Measurements from ENCODE around the gene SF3B3.
"Not testable (repeated sequence)": the region's sequence is repeated elsewhere in the genome, so short reads cannot be mapped to it uniquely, and the experiment has no call there.

The SF3B3 gene

DNA sequence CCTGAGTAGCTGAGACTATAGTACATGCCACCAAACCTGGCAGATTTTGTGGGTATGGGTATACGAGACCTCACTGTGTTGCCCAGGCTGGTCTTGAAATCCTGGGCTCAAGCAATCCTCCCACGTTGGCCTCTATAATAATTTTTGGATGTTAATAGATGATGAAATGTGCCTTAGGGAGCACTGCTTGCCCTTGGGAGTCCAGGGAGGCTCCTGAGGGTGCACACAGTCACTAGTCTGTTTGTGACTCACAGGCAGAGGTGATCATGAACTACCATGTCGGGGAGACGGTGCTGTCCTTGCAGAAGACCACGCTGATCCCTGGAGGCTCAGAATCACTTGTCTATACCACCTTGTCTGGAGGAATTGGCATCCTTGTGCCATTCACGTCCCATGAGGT lies 46.1 kb downstream of the SF3B3 start:
- no peak for DNase-seq

DNA sequence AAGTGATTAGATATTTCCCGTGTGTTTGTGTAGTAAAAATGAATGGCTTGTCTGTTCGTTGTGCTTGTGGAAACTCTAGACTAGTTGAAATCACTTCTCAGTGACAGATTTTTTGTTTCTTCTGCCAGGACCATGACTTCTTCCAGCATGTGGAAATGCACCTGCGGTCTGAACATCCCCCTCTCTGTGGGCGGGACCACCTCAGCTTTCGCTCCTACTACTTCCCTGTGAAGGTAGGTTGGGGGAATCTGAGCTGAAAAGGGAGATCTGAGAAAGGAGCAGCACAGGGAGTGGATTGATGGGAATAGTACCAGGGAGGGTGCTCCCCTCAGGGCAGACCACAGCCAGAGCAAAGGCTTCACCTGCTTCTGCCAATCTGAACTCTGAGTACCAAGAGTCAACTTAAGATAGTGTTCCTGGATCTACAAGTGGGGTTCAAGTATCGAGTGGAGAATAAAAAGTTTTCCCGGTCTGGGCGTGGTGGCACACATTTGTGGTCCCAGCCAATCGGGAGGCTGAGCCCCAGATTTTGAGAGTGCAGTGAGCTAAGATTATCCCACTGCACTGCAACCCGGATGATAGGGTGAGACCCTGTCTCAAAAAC lies 47.5 kb downstream of the SF3B3 start:
- no peak for DNase-seq

GRCh38 chr16:70571623-70572022 lies 48.0 kb downstream of the SF3B3 start:
- no peak for DNase-seq

DNA sequence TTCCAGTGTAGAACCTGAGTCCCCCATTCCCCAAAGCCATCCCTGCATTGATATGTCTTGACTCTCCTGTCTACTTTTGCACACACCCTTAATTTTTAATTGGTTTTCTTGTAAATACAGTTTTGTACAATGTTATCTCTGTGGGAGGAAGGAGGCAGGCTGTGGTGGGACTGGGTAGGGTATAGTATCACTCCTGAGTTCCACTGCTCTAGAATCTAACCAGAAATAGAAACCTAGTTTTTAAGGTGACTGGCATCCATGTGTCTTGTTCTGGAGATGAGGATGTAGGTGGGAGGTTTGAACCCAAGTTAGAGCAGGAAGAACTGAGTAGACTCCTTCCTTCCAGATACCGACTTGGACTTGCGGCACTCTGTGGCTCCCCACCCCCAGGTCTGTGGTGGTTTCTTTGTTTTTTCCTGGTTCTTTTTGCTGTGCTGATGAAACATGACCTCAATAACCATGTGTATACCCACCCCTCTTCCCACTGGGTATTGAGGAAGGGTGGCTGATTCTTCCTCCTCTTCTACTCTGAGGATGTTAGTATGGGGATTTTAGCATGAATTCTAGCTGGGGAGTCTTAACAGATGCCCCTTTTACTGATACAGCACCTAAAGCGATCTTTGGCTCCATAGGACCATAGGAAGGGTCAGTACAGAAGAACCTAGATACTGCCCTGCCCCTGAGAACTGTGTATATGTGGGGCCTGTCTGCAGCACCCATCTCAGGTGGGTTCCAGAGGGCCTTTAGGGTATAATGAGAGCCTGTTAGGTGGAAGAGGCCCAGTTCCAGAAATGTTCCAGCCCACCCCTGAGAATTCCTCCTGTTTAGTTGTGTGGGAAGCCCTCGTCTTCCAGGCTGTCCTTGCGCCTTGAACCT lies 48.7 kb downstream of the SF3B3 start:
- DNase-seq = no peak

- DNase-seq = no peak
Measured at GRCh38 chr16:70572926-70573270, 49.3 kb downstream of the SF3B3 start.

- no peak for DNase-seq
Measured at GRCh38 chr16:70573451-70574121, 50.0 kb downstream of the SF3B3 start.

GRCh38 chr16:70574595-70575271 lies 51.1 kb downstream of the SF3B3 start:
- DNase-seq = no peak

- no peak for DNase-seq
Measured at GRCh38 chr16:70575376-70575775, 51.8 kb downstream of the SF3B3 start.

- DNase-seq = no peak
Measured at GRCh38 chr16:70576431-70577255, 53.0 kb downstream of the SF3B3 start.

DNA sequence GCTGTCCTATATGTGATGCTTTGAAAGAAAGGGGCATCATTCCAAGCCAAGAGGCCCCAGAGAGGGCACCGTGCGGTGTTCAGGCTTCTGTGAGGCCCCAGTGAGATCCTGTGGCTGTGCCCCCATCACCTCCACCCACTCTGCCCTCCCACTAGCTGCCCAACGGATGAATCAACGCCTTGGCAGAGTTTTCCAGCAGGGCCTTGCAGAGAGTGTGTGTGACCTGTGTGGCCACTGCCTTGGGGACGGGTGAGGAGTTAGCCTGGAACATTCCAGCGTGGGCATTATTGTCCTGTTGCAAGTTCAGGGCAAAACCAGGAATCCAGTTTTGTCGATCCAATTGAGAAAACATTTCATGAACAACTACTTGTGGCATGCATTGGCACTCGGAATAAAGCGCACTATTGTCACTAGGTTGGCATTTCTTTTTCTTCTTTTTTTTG lies 53.7 kb downstream of the SF3B3 start:
- DNase-seq = no peak

DNA sequence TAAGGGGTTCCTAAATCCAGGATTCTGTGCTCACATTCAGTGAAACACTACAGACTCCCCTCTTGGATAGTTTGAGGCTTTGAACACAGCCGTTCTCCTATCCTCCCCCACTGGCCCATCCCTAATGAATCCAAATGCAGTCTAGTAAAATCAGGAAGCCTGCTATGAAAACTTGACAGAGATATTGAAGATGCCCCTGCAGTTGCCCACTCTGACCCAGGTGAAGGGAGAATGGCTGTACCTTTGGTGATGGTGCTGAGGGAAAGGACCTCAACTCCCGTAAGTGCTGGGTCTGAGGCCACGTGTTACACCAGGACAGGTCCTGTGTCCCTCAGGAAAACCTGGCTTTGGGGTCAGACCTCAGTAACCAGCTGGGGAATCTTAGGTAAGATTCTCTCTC lies 54.4 kb downstream of the SF3B3 start:
- no peak for DNase-seq

DNA sequence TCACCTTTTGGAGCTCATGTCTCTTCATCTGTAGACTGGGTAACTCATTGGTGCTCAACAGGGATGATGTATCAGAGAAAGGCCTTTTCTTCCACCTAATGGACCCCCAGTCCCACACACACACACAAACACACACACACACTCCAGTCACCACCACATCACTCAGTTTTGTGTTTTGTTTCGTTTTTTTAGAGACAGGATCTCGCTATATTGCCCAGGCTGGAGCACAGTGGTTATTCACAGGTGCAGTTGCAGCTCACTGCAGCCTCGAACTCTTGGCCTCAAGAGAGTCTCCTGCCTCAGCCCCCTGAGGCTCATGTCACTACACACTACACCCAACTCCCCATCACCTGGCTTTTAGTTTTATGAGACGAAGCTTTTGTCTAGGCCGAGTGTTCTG lies 55.6 kb downstream of the SF3B3 start:
- DNase-seq = no peak

DNA sequence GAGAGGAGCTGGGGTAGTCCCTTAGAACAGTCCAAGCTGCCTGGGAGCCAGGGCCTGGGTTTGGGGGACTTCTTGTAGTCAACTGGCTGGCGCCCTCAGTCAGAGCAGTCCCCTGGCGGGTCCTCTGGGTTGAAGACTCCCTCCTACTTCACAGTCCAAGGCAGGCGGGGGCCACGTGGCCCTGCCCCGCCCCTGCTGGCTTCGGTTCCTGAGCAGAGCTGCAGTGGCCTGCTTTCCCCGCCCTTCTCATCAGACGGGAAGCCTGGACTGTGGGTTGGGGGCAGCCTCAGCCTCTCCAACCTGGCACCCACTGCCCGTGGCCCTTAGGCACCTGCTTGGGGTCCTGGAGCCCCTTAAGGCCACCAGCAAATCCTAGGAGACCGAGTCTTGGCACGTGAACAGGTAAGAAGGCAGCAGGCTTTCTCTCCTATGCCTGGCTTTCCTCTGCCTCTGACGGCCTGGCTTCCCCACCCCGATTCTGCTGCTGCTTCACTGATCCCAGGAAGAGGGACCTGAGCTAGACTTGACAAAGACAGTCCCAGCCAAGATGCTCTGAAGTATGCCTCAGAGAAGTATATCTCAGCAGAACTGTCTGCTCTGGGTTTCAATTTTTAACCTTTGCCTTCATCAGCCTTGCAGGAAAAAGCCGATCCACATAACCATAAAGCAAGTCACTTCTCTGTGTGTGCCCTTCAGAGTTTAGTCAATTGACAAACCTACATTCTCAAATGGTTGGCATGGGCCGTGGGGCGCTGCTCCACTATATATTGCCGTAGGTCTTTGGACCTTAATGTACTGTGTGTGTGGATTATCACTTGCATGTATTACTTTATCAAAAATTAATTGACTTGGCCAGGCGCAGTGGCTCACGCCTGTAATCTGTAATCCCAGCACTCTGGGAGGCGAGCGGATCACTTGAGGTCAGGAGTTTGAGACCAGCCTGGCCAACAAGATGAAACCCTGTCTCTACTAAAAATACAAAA lies 56.3 kb downstream of the SF3B3 start:
- no peak for DNase-seq

GRCh38 chr16:70582280-70582978 lies 58.8 kb downstream of the SF3B3 start:
- DNase-seq = no peak

GRCh38 chr16:70586731-70587130 lies 63.1 kb downstream of the SF3B3 start:
- DNase-seq = no peak

DNA sequence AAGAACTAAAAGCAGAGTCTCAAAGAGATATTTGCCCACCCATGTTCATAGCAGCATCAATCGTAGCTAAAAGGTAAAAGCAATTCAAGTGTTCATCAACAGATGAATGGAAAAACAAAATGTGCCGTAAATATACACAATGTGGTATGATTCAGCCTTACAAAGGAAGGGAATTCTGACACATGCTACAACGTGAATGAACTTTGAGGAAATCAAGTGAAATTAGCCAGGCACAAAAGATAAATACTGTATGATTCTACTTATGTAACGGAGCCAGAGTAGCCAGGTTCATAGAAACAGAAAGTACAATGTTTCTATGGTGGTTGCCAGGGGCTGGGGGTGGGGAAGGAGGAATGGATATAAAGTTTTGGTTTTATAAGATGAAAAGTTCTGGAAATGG lies 64.9 kb downstream of the SF3B3 start:
- DNase-seq = no peak

- DNase-seq = not testable (repeated sequence)
Measured at GRCh38 chr16:70589416-70589815, 65.8 kb downstream of the SF3B3 start.

- DNase-seq = no peak
Measured at GRCh38 chr16:70589998-70590471, 66.4 kb downstream of the SF3B3 start.

GRCh38 chr16:70590722-70591415 lies 67.3 kb downstream of the SF3B3 start:
- no peak for DNase-seq

DNA sequence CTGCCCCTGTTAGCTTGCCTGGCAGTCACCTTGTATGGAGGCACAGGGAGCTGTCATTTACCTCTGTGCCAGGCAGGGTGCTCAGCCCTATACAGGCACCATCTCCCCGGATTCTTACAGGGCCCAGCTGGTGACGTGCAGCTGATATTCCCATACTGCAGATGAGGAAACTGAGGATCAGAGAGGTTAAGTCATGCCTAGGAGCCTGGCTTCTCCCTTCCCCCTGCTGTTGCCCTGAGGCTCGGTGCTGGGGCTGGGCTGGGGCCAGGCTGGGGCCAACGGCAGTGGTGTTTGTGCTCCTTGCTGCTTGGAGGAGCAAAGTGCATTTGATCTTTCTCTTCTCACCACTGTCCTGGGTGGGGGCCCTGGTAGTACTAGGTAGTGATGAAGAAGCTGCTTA lies 68.0 kb downstream of the SF3B3 start:
- no peak for DNase-seq
